HL-60 (cell line): ENCODE data around the gene DLX4.

Source experiments
- DNase-seq, 2 experiments: peaks; one replicate each; pipeline ENCODE4 v3.0.0-alpha.2; 2010 to 2020; ENCODE audit warnings: low read depth in 1 of 2, low spot score in 1 of 2
- H3K27ac ChIP-seq: fragments of 250-450 bp; sonication (Bioruptor Pico); replicated peaks from 2 replicates; pipeline ENCODE4 v1.5.1; 2020; ENCODE audit warnings: mild to moderate bottlenecking, moderate library complexity
- H3K27me3 ChIP-seq: fragments of 250-450 bp; sonication (Bioruptor Pico); 2 replicates; pipeline ENCODE4 v1.5.1; 2021; ENCODE audit warnings: mild to moderate bottlenecking, moderate library complexity; ENCODE audit not compliant: insufficient read depth, poor library complexity, severe bottlenecking
- H3K4me3 ChIP-seq: replicated peaks from 2 replicates; pipeline ENCODE4 v1.5.1; 2011; ENCODE audit warnings: mild to moderate bottlenecking, control low read depth, low read length; ENCODE audit not compliant: insufficient read depth
- CTCF ChIP-seq: IDR thresholded peaks from one replicate; pipeline ENCODE4 v1.5.1; 2011; ENCODE audit warnings: low read length, control low read depth, inconsistent platforms; ENCODE audit not compliant: insufficient read depth
- GABPA ChIP-seq: IDR thresholded peaks from 2 replicates; pipeline ENCODE4 v1.6.1; 2012; ENCODE audit warnings: low read depth
- POLR2AphosphoS5 ChIP-seq: IDR thresholded peaks from 2 replicates; pipeline ENCODE4 v1.6.1; 2012; ENCODE audit warnings: low read depth
- REST ChIP-seq: IDR thresholded peaks from 2 replicates; pipeline ENCODE4 v1.6.1; 2012; ENCODE audit warnings: low read depth; ENCODE audit not compliant: insufficient replicate concordance
- SPI1 ChIP-seq: IDR thresholded peaks from 2 replicates; pipeline ENCODE4 v1.6.1; 2012; ENCODE audit warnings: low read depth, mild to moderate bottlenecking, borderline replicate concordance

Gene DLX4

GRCh38 chr17:49986396-49987289 is 17.7 kb downstream of the DLX4 start:
- no peak overlapping the region for H3K4me3 ChIP-seq
- TF ChIP-seq REST: no peak
- TF ChIP-seq POLR2AphosphoS5: no peak
- TF ChIP-seq GABPA: no peak
- no peak for TF ChIP-seq CTCF
- no peak for TF ChIP-seq SPI1
- peaks cover 27% of the 10 kb centered on the region for H3K27me3 ChIP-seq
- no peak for DNase-seq
- no peak overlapping the region for H3K27ac ChIP-seq

GRCh38 chr17:49987290-49987585 is 18.2 kb downstream of the DLX4 start:
- Histone ChIP-seq H3K27ac (no peak overlapping the region), H3K27me3 (peaks cover 31% of the 10 kb centered on the region), H3K4me3 (no peak overlapping the region)
- TF ChIP-seq REST (no peak), CTCF (no peak), GABPA (no peak), SPI1 (no peak), POLR2AphosphoS5 (no peak)
- no peak for DNase-seq

GRCh38 chr17:49987681-49988441 is 18.9 kb downstream of the DLX4 start:
- no peak for DNase-seq
- H3K27me3 ChIP-seq: peaks cover 36% of the 10 kb centered on the region
- H3K4me3 ChIP-seq: no peak overlapping the region
- no peak for TF ChIP-seq GABPA
- TF ChIP-seq REST: no peak
- no peak for TF ChIP-seq POLR2AphosphoS5
- no peak overlapping the region for H3K27ac ChIP-seq
